BJ (cell line): ENCODE results near the gene AP2M1. TPM values are rescaled to one million over a fixed set of nuclear protein-coding genes. Genes with fewer than 3 reads are reported as not detected.

Experiments used
- CTCF ChIA-PET: fragments of 350-600 bp; formaldehyde crosslinking; extraction: SDS; loops from one replicate; lab custom pipeline; 2021; ENCODE audit warnings: antibody characterized with exemption, inconsistent platforms; lab: Yijun Ruan, JAX
- POLR2A ChIA-PET: fragments of 300-600 bp; sonication (Branson Sonifier 250); formaldehyde crosslinking; extraction: SDS; loops from one replicate; lab custom pipeline; 2021; ENCODE audit warnings: antibody characterized with exemption; lab: Charles Lee
- DNase-seq: peaks from one replicate; pipeline ENCODE4 v3.0.0-alpha.2; 2011; ENCODE audit warnings: low read depth
- H3K27me3 ChIP-seq: 2 replicates; pipeline ENCODE4 v1.6.0; 2011; ENCODE audit warnings: low read length; ENCODE audit not compliant: control insufficient read depth, insufficient read depth
- H3K36me3 ChIP-seq: 2 replicates; pipeline ENCODE4 v1.5.1; 2011; ENCODE audit warnings: low read length; ENCODE audit not compliant: control insufficient read depth, insufficient read depth
- H3K4me3 ChIP-seq: 2 replicates; pipeline ENCODE4 v1.5.1; 2011; ENCODE audit warnings: low read depth, mild to moderate bottlenecking, control low read depth, low read length
- polyA plus RNA-seq: library from polyadenylated mRNA; depleted of rRNA; stranded (reverse); fragments of >200 nt; gene quantifications from 2 replicates; pipeline ENCODE4 v1.2.3, GENCODE V29; 2011
- TF ChIP-seq, protein P1 (sequence below): IDR thresholded peaks from 2 replicates; pipeline ENCODE4 v1.5.1; 2011; ENCODE audit warnings: low read depth, mild to moderate bottlenecking, control low read depth, inconsistent platforms, low read length, moderate library complexity; ENCODE audit not compliant: insufficient read depth

AP2M1 gene
- polyA plus RNA-seq, 1 experiment: 1,761 TPM

DNA sequence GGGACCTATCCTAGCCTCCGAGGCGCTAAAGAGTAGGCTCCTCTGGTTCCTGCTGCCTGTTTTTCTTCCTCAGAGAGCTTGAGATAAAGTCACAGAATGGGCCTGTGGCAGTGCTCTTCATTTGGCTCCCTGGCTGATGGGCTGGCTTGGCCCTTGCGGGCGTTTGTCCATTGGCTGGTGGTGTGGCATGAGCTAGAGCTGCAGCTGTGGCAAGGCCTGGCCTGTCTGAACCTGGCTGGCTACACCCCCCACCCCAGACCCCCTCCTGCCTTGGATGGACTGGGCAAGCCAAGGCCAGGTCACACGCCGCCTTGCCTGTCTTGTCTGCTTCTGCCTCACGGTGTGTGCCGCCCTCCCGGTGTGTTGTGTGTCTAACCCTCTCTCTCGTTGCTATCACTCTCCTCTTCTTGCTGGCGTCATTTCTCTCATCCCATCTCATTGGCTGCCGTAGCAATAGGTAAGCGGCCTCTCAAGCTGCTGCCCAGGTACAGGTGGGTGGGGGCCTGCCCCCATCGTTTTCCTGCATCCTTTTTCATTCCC lies 3.2 kb downstream of the AP2M1 start:
- POLR2A ChIA-PET: interaction anchor here (1.9 kb wide), 1 partner anchor 8 kb away, joined by 20 read pairs; the partner anchor contains the start of gene ABCF3
- Histone ChIP-seq H3K4me3 (no peak overlapping the region; the same call in 1 of the 2 replicates), H3K27me3 (no peaks in the 10 kb centered on the region), H3K36me3 (peaks cover 49% of the 10 kb centered on the region)
- DNase-seq: no peak
- TF ChIP-seq, protein P1, sequence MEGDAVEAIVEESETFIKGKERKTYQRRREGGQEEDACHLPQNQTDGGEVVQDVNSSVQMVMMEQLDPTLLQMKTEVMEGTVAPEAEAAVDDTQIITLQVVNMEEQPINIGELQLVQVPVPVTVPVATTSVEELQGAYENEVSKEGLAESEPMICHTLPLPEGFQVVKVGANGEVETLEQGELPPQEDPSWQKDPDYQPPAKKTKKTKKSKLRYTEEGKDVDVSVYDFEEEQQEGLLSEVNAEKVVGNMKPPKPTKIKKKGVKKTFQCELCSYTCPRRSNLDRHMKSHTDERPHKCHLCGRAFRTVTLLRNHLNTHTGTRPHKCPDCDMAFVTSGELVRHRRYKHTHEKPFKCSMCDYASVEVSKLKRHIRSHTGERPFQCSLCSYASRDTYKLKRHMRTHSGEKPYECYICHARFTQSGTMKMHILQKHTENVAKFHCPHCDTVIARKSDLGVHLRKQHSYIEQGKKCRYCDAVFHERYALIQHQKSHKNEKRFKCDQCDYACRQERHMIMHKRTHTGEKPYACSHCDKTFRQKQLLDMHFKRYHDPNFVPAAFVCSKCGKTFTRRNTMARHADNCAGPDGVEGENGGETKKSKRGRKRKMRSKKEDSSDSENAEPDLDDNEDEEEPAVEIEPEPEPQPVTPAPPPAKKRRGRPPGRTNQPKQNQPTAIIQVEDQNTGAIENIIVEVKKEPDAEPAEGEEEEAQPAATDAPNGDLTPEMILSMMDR: no peak
- CTCF ChIA-PET: no interaction called here

DNA sequence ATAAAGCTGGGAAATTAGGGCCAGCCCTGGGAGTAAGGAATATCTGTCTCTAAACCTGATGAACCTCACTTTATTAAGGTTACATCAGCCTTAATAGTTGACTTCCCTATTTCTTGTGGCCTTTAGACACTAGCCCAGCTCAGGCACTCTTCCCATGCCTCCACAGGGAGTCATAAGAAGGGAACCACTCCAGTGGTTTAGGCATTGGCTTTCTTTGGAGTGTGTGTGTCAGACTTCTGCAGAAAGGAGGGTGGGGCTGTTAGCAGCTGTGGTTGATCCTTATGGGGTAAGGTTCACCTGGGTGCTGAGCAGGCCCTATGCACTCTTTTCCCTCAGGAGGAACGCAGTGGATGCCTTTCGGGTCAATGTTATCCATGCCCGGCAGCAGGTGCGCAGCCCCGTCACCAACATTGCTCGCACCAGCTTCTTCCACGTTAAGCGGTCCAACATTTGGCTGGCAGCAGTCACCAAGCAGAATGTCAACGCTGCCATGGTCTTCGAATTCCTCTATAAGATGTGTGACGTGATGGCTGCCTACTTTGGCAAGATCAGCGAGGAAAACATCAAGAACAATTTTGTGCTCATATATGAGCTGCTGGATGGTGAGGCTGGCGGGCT lies 4.0 kb downstream of the AP2M1 start:
- CTCF ChIA-PET: interaction anchor here (0.9 kb wide), 1 partner anchor 33 kb away, joined by 3 read pairs; no protein-coding TSS in a partner anchor
- TF ChIP-seq, protein P1: no peak
- H3K27me3 ChIP-seq: no peaks in the 10 kb centered on the region
- peaks cover 55% of the 10 kb centered on the region for H3K36me3 ChIP-seq
- POLR2A ChIA-PET: interaction anchor here (0.6 kb wide), 1 partner anchor 294 kb away, joined by 3 read pairs; the partner anchor contains the start of gene PARL
- no peak overlapping the region for H3K4me3 ChIP-seq
- DNase-seq: no peak

DNA sequence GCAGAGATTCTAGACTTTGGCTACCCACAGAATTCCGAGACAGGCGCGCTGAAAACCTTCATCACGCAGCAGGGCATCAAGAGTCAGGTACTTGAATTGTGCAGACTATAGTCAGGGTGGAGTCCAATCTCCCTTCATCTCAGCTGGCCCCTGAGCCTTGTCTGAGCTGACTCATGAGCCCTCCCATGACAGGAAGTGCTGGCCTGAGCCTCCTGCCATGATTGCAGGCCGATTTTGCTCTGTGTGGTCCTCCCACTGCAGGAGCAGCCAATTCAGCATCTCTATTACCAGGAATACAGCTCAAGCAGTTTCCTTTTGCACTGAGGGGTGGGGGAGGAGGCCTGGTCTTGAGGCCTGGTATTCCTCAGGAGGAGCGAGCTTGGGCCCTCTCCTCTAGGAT lies 5.5 kb downstream of the AP2M1 start:
- Histone ChIP-seq H3K4me3 (no peak overlapping the region), H3K27me3 (no peaks in the 10 kb centered on the region), H3K36me3 (peaks cover 61% of the 10 kb centered on the region)
- no peak for DNase-seq
- POLR2A ChIA-PET: no interaction called here
- TF ChIP-seq, protein P1: no peak
- CTCF ChIA-PET: interaction anchor here (0.6 to 1.0 kb wide), 2 partner anchors 228 to 295 kb away, joined by 3 read pairs; partner anchors contain the start of gene PARL

DNA sequence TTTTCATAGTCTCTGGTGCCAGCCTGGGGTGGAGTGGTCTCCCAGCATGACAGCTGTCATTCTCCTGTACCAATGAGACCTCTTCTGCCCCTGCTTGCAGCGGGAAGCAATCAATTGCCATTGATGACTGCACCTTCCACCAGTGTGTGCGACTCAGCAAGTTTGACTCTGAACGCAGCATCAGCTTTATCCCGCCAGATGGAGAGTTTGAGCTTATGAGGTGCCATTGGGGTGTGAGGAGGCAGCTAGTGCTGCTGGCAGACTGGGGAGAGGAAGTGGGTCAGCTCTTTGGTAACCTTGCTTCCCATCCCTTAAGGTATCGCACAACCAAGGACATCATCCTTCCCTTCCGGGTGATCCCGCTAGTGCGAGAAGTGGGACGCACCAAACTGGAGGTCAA lies 6.9 kb downstream of the AP2M1 start:
- CTCF ChIA-PET: no interaction called here
- TF ChIP-seq, protein P1: no peak
- no peak for DNase-seq
- Histone ChIP-seq H3K27me3 (no peaks in the 10 kb centered on the region), H3K36me3 (peaks cover 61% of the 10 kb centered on the region), H3K4me3 (no peak overlapping the region)
- POLR2A ChIA-PET: no interaction called here

DNA sequence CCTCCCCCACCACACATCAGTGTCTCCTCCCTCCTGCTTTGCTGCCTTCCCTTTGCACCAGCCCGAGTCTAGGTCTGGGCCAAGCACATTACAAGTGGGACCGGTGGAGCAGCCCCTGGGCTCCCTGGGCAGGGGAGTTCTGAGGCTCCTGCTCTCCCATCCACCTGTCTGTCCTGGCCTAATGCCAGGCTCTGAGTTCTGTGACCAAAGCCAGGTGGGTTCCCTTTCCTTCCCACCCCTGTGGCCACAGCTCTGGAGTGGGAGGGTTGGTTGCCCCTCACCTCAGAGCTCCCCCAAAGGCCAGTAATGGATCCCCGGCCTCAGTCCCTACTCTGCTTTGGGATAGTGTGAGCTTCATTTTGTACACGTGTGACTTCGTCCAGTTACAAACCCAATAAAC lies 9.0 kb downstream of the AP2M1 start:
- Histone ChIP-seq H3K27me3 (no peaks in the 10 kb centered on the region), H3K4me3 (no peak overlapping the region), H3K36me3 (peaks cover 52% of the 10 kb centered on the region)
- ChIA-PET POLR2A (interaction anchor here (0.6 to 0.9 kb wide), 2 partner anchors 59 to 153 kb away, joined by 3 to 5 read pairs; no protein-coding TSS in a partner anchor), CTCF (no interaction called here)
- no peak for DNase-seq
- TF ChIP-seq, protein P1: no peak
